ENCODE data around the gene C19orf12. TPM values are rescaled to one million over a fixed set of nuclear protein-coding genes. Genes with fewer than 3 reads are reported as not detected.

The C19orf12 gene
- total RNA-seq, 1 experiment from 2014 or later = 10.0 TPM

- Histone ChIP-seq H3K36me3 (ENCODE audit: control insufficient read depth in 1 of 2, insufficient read depth in 2 of 2, low read length in 2 of 2) (no peaks in the 10 kb centered on the region), H3K4me1 (ENCODE audit: control insufficient read depth in 1 of 2, insufficient read depth in 2 of 2, low read length in 2 of 2) (no peaks in the 10 kb centered on the region), H3K9ac (ENCODE audit: low read length) (no peak overlapping the region), H3K27me3 (ENCODE audit: insufficient read depth, low read length) (no peaks in the 10 kb centered on the region), H3K79me2 (ENCODE audit: insufficient read depth, low read length) (no peaks in the 10 kb centered on the region), H4K20me1 (ENCODE audit: insufficient read depth) (no peaks in the 10 kb centered on the region), H3K27ac (ENCODE audit: low read depth, low read length) (no peak overlapping the region), H3K4me3 (replicated peaks in 1 of 2; ENCODE audit: low read depth in 1 of 2, low read length in 2 of 2) (no peak overlapping the region), H3K9me2 (ENCODE audit: insufficient read depth) (no peaks in the 10 kb centered on the region), H3K4me2 (ENCODE audit: low read length) (no peak overlapping the region), H3K9me3 (ENCODE audit: control insufficient read depth in 1 of 2, insufficient read depth in 1 of 2, low read depth in 1 of 2, low read length in 2 of 2) (no peaks in the 10 kb centered on the region), H2AFZ (ENCODE audit: low read depth, low read length, poor library complexity, severe bottlenecking) (no peak overlapping the region)
- ChIA-PET RAD21 (ENCODE audit: low non-redundant PET in 1 of 2, low total read pairs in 2 of 2, uncharacterized antibody in 2 of 2, unreplicated experiment in 2 of 2) (no interaction called here), CTCF (interaction anchor here (1.3 kb wide), 1 partner anchor 10 kb away, joined by 6 read pairs; no protein-coding TSS in a partner anchor), POLR2A (no interaction called here)
- ATAC-seq (no peak), DNase-seq (ENCODE audit: low read depth, low spot score) (no peak)
- intact Hi-C loops (cut with micrococcal nuclease) = no loop called here
- TF ChIP-seq EGR1 (IDR thresholded peaks at IDR 0.05; ENCODE audit: low read depth) = no peak
- TF ChIP-seq CTCF (IDR thresholded peaks at IDR 0.05 in 2 of 3, conservative IDR thresholded peaks at IDR 0.05 in 1 of 3; ENCODE audit: borderline replicate concordance in 1 of 3, insufficient read depth in 1 of 3, low read depth in 2 of 3, low read length in 2 of 3) = no peak
- no peak for TF ChIP-seq JUND (IDR thresholded peaks at IDR 0.05)
- TF ChIP-seq MAX (IDR thresholded peaks at IDR 0.05) = no peak
- no peak for TF ChIP-seq EZH2 (IDR thresholded peaks at IDR 0.05)
- no peak for TF ChIP-seq YY1 (IDR thresholded peaks at IDR 0.05; ENCODE audit: extremely low read depth, insufficient replicate concordance, low read depth, low read length)
- no peak for TF ChIP-seq ZNF274 (IDR thresholded peaks at IDR 0.05; ENCODE audit: low read depth, low read length)
- TF ChIP-seq EZH2phosphoT487 (IDR thresholded peaks at IDR 0.05; ENCODE audit: borderline replicate concordance) = no peak
- TF ChIP-seq ATF3 (IDR thresholded peaks at IDR 0.05) = no peak
- no peak for TF ChIP-seq TCF7L2 (IDR thresholded peaks at IDR 0.05; ENCODE audit: borderline replicate concordance, extremely low read depth, insufficient read depth, insufficient read length)
- no peak for TF ChIP-seq SRF (IDR thresholded peaks at IDR 0.05; ENCODE audit: low read depth)
- TF ChIP-seq CBX3 (IDR thresholded peaks at IDR 0.05; ENCODE audit: low read depth) = no peak
- TF ChIP-seq SIN3A (IDR thresholded peaks at IDR 0.05; ENCODE audit: low read depth) = no peak
- no peak for TF ChIP-seq ELF1 (IDR thresholded peaks at IDR 0.05; ENCODE audit: borderline replicate concordance, low read depth)
- no peak for TF ChIP-seq POLR2AphosphoS5 (IDR thresholded peaks at IDR 0.05; ENCODE audit: low read depth, low read length)
- BruUV-seq (replicated peaks) = no TSS peak
Observed at GRCh38 chr19:29750001-29750400, 34.9 kb upstream of the C19orf12 start.

All from HCT116 (cell line).